Mesenchymal stem cell (in vitro differentiated cells and primary cell): ENCODE measurements around the gene OAF.
A peak's percentile ranks its signal among the peaks of the same experiment; 100 is the strongest.

Experiments used
- DNase-seq: peaks from one replicate; pipeline ENCODE4 v3.0.0-alpha.2; 2013
- H2AFZ ChIP-seq: one replicate; pipeline ENCODE4 v1.6.1; 2013; ENCODE audit warnings: low read depth, mild to moderate bottlenecking, control low read depth, inconsistent platforms, low read length, moderate library complexity
- H2AK5ac ChIP-seq: 2 replicates; pipeline ENCODE4 v1.6.1; 2013; ENCODE audit warnings: low read length, moderate library complexity, mild to moderate bottlenecking, inconsistent platforms; ENCODE audit not compliant: severe bottlenecking
- H2BK120ac ChIP-seq: one replicate; pipeline ENCODE4 v1.6.1; 2013; ENCODE audit warnings: low read depth, mild to moderate bottlenecking, inconsistent platforms, low read length, moderate library complexity
- H2BK12ac ChIP-seq, 2 experiments: one replicate each; pipeline ENCODE4 v1.6.1; 2013; ENCODE audit warnings: inconsistent platforms in 2 of 2, low read length in 2 of 2, mild to moderate bottlenecking in 2 of 2, moderate library complexity in 2 of 2, control low read depth in 1 of 2
- H2BK15ac ChIP-seq: one replicate; pipeline ENCODE4 v1.6.1; 2013; ENCODE audit warnings: mild to moderate bottlenecking, low read depth, inconsistent platforms; ENCODE audit not compliant: poor library complexity, severe bottlenecking
- H2BK5ac ChIP-seq: 2 replicates; pipeline ENCODE4 v1.6.1; 2013; ENCODE audit warnings: low read depth, mild to moderate bottlenecking, low read length, control low read depth, inconsistent platforms; ENCODE audit not compliant: poor library complexity, severe bottlenecking
- H3K14ac ChIP-seq, 2 experiments: one replicate each; pipeline ENCODE4 v1.6.1; 2013; ENCODE audit warnings: inconsistent platforms in 2 of 2, low read length in 2 of 2, control low read depth in 1 of 2, mild to moderate bottlenecking in 1 of 2, moderate library complexity in 1 of 2
- H3K18ac ChIP-seq, 2 experiments: one replicate each; pipeline ENCODE4 v1.6.1; 2013; ENCODE audit warnings: inconsistent platforms in 2 of 2, low read length in 2 of 2, control low read depth in 1 of 2, low read depth in 1 of 2, mild to moderate bottlenecking in 1 of 2
- H3K23ac ChIP-seq, 2 experiments: one replicate each; pipeline ENCODE4 v1.6.1; 2013; ENCODE audit warnings: inconsistent platforms in 2 of 2, low read length in 2 of 2, mild to moderate bottlenecking in 2 of 2, moderate library complexity in 2 of 2, control low read depth in 1 of 2
- H3K27ac ChIP-seq: 2 replicates; pipeline ENCODE4 v1.5.1; 2013; ENCODE audit warnings: mild to moderate bottlenecking, moderate library complexity, low read length, control low read depth, inconsistent platforms; ENCODE audit not compliant: poor library complexity, severe bottlenecking
- H3K27me3 ChIP-seq, 2 experiments: 2 replicates each; pipeline versions ENCODE4 v1.6.1 to v1.7.0; 2013; ENCODE audit warnings: low read length in 2 of 2, mild to moderate bottlenecking in 2 of 2, moderate library complexity in 2 of 2, control low read depth in 1 of 2, inconsistent platforms in 1 of 2; ENCODE audit not compliant: control insufficient read depth in 1 of 2, insufficient read depth in 1 of 2
- H3K36me3 ChIP-seq, 2 experiments: 2 replicates each; pipeline versions ENCODE4 v1.6.1 to v1.7.0; 2013; ENCODE audit warnings: low read length in 2 of 2, control low read depth in 1 of 2, inconsistent platforms in 1 of 2, low read depth in 1 of 2, mild to moderate bottlenecking in 1 of 2; ENCODE audit not compliant: insufficient read depth in 2 of 2, control insufficient read depth in 1 of 2
- H3K4ac ChIP-seq, 2 experiments: one replicate each; pipeline ENCODE4 v1.6.1; 2013; ENCODE audit warnings: inconsistent platforms in 2 of 2, low read length in 2 of 2, mild to moderate bottlenecking in 2 of 2, moderate library complexity in 2 of 2, control low read depth in 1 of 2, low read depth in 1 of 2
- H3K4me1 ChIP-seq: 2 replicates; pipeline ENCODE4 v1.6.1; 2013; ENCODE audit warnings: low read depth, low read length, control low read depth; ENCODE audit not compliant: control insufficient read depth, insufficient read depth
- H3K4me2 ChIP-seq: 2 replicates; pipeline ENCODE4 v1.6.1; 2013; ENCODE audit warnings: low read length, mild to moderate bottlenecking, inconsistent platforms; ENCODE audit not compliant: poor library complexity, severe bottlenecking
- H3K4me3 ChIP-seq, 2 experiments: 2 replicates each; pipeline versions ENCODE4 v1.5.1 to v1.7.0; 2013; ENCODE audit warnings: low read length in 2 of 2, mild to moderate bottlenecking in 2 of 2, control low read depth in 1 of 2, low read depth in 1 of 2; ENCODE audit not compliant: insufficient read depth in 1 of 2
- H3K79me1 ChIP-seq: replicated peaks from 2 replicates; pipeline ENCODE4 v1.6.1; 2013; ENCODE audit warnings: mild to moderate bottlenecking, control low read depth, low read length, inconsistent platforms; ENCODE audit not compliant: poor library complexity, severe bottlenecking
- H3K9ac ChIP-seq: 2 replicates; pipeline ENCODE4 v1.7.0; 2013; ENCODE audit warnings: mild to moderate bottlenecking, low read length, moderate library complexity
- H3K9me3 ChIP-seq: 2 replicates; pipeline ENCODE4 v1.7.0; 2013; ENCODE audit warnings: mild to moderate bottlenecking, low read length; ENCODE audit not compliant: control insufficient read depth
- H4K8ac ChIP-seq: one replicate; pipeline ENCODE4 v1.6.1; 2013; ENCODE audit warnings: inconsistent platforms, mild to moderate bottlenecking, low read length, moderate library complexity
- H4K91ac ChIP-seq: one replicate; pipeline ENCODE4 v1.6.1; 2013; ENCODE audit warnings: mild to moderate bottlenecking, low read length, inconsistent platforms
- WGBS: methylation state at CpG from one replicate; pipeline ENCODE4 v1.1.7; 2013; ENCODE audit warnings: mixed read lengths; 5-methylcytosine and 5-hydroxymethylcytosine counted together

OAF gene

GRCh38 chr11:120226714-120227113, 15.9 kb downstream of the OAF start:
- Histone ChIP-seq H3K18ac (no peak overlapping the region), H2BK5ac (no peak overlapping the region), H3K27ac (no peak overlapping the region), H3K27me3 (peaks cover 0 to 4% of the 10 kb centered on the region in 2 experiments), H3K9me3 (no peaks in the 10 kb centered on the region), H2BK120ac (no peak overlapping the region), H2BK15ac (no peak overlapping the region), H2BK12ac (peak overlapping the region in 1 of 2 experiments; percentile 1), H3K4ac (no peak overlapping the region), H3K14ac (no peak overlapping the region), H3K36me3 (peaks cover 38 to 88% of the 10 kb centered on the region in 2 experiments), H3K9ac (peak overlapping the region; percentile 30), H4K8ac (no peak overlapping the region), H4K91ac (no peak overlapping the region), H3K4me2 (no peak overlapping the region), H2AFZ (no peak overlapping the region), H2AK5ac (peak overlapping the region; percentile 24), H3K4me3 (no peak overlapping the region), H3K4me1 (peaks cover 19% of the 10 kb centered on the region), H3K79me1 (peaks cover 5% of the 10 kb centered on the region), H3K23ac (no peak overlapping the region)
- no peak for DNase-seq
- WGBS = 91% methylated on average over 12 of the region's 13 CpGs

GRCh38 chr11:120227228-120227852, 16.5 kb downstream of the OAF start:
- no peak overlapping the region for H3K18ac ChIP-seq
- peaks cover 0 to 11% of the 10 kb centered on the region in 2 experiments for H3K27me3 ChIP-seq
- peaks cover 2% of the 10 kb centered on the region for H3K79me1 ChIP-seq
- no peak overlapping the region for H3K27ac ChIP-seq
- H3K4me3 ChIP-seq = no peak overlapping the region
- H3K4me2 ChIP-seq = no peak overlapping the region
- H2BK12ac ChIP-seq = no peak overlapping the region
- peaks cover 19% of the 10 kb centered on the region for H3K4me1 ChIP-seq
- H2BK5ac ChIP-seq = no peak overlapping the region
- WGBS = 78% methylated on average over 5 of the region's 5 CpGs
- DNase-seq = no peak
- H4K8ac ChIP-seq = no peak overlapping the region
- no peak overlapping the region for H2BK120ac ChIP-seq
- no peak overlapping the region for H3K14ac ChIP-seq
- H3K9ac ChIP-seq = peak overlapping the region; percentile 36
- no peak overlapping the region for H2BK15ac ChIP-seq
- no peak overlapping the region for H2AK5ac ChIP-seq
- H2AFZ ChIP-seq = no peak overlapping the region
- H4K91ac ChIP-seq = no peak overlapping the region
- H3K23ac ChIP-seq = no peak overlapping the region
- no peaks in the 10 kb centered on the region for H3K9me3 ChIP-seq
- peaks cover 38 to 89% of the 10 kb centered on the region in 2 experiments for H3K36me3 ChIP-seq
- H3K4ac ChIP-seq = no peak overlapping the region

- WGBS = 81% methylated on average over 14 of the region's 16 CpGs
These were observed 18.1 kb downstream of the OAF start for GRCh38 chr11:120228794-120229384.

GRCh38 chr11:120229451-120230424, 18.9 kb downstream of the OAF start:
- Histone ChIP-seq H3K23ac (no peak overlapping the region), H3K4me3 (no peak overlapping the region), H3K9ac (peak overlapping the region; percentile 21), H2BK12ac (peak overlapping the region in 1 of 2 experiments; percentile 35), H3K79me1 (peaks cover 2% of the 10 kb centered on the region), H3K4me1 (peaks cover 17% of the 10 kb centered on the region), H2AFZ (no peak overlapping the region), H3K9me3 (no peaks in the 10 kb centered on the region), H3K14ac (no peak overlapping the region), H2BK5ac (no peak overlapping the region), H3K36me3 (peaks cover 36 to 71% of the 10 kb centered on the region in 2 experiments), H2BK15ac (no peak overlapping the region), H2BK120ac (no peak overlapping the region), H2AK5ac (no peak overlapping the region), H4K8ac (no peak overlapping the region), H3K27ac (no peak overlapping the region), H3K4ac (no peak overlapping the region), H3K4me2 (no peak overlapping the region), H4K91ac (no peak overlapping the region), H3K18ac (no peak overlapping the region), H3K27me3 (peaks cover 0 to 32% of the 10 kb centered on the region in 2 experiments)
- 65% methylated on average over 15 of the region's 17 CpGs for WGBS
- DNase-seq = peak; percentile 49

More at GRCh38 chr11:120228794-120229384, 18.1 kb downstream of the OAF start:
- H3K18ac ChIP-seq = no peak overlapping the region
- no peak overlapping the region for H3K27ac ChIP-seq
- no peak overlapping the region for H3K4ac ChIP-seq
- H3K9ac ChIP-seq = no peak overlapping the region
- no peak overlapping the region for H3K23ac ChIP-seq
- peaks cover 2% of the 10 kb centered on the region for H3K79me1 ChIP-seq
- no peak overlapping the region for H2BK15ac ChIP-seq
- no peak overlapping the region for H2AFZ ChIP-seq
- H2BK120ac ChIP-seq = no peak overlapping the region
- no peak overlapping the region for H2AK5ac ChIP-seq
- no peak overlapping the region for H2BK12ac ChIP-seq
- peaks cover 19% of the 10 kb centered on the region for H3K4me1 ChIP-seq
- H3K14ac ChIP-seq = no peak overlapping the region
- no peak overlapping the region for H3K4me2 ChIP-seq
- H3K9me3 ChIP-seq = no peaks in the 10 kb centered on the region
- peaks cover 0 to 25% of the 10 kb centered on the region in 2 experiments for H3K27me3 ChIP-seq
- H3K36me3 ChIP-seq = peaks cover 36 to 80% of the 10 kb centered on the region in 2 experiments
- no peak overlapping the region for H2BK5ac ChIP-seq
- no peak for DNase-seq
- H4K8ac ChIP-seq = no peak overlapping the region
- no peak overlapping the region for H3K4me3 ChIP-seq
- no peak overlapping the region for H4K91ac ChIP-seq
